GM12874 (cell line): Measurements from ENCODE around the gene ITFG2.

Experiments
- CTCF ChIP-seq: IDR thresholded peaks from 2 replicates; pipeline ENCODE4 v1.5.1; 2011; ENCODE audit warnings: low read depth, mild to moderate bottlenecking, control low read depth, low read length, moderate library complexity; ENCODE audit not compliant: insufficient read depth

The ITFG2 gene

DNA sequence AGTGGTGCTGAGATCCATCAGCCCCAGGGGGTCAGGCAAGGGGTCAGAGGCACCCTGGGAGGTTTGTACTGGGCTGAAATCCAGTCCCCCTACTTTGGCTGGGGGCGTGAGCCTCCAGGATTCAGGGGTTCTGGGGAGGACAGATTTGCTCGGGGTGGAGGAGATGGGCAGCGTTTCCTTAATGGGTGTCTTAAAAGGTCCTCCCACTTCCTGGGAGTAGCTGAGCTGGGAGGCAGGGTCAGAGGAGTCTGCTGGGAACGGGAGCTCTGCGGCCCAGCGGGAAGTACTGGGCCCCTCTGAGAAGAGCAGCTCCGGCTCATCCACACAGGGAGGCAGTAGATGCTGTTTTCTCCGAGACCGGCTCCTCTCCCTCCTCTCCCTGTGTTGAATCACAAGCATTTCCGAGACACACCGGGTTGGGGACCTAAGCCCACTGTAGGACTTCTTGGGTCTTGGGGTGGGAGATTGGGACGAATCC, 46.5 kb downstream of the ITFG2 start:
- no peak for TF ChIP-seq CTCF

DNA sequence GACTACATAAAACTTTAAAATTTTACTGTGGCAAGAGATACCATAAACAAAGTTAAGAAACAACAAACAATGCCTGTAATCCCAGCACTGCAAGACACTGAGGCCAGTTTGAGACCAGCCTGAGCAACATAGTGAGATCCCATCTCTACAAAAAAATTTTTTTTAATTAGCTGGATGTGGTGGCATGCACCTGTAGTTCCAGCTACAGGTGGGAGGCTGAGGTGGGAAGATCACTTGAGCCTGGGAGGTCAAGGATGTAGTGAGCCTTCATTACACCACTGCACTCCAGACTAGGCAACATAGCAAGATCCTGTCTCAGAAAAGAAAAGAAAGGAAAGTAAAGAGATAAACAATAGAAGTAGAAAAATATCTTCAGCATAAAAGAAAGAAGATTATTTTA, 47.7 kb downstream of the ITFG2 start:
- no peak for TF ChIP-seq CTCF

DNA sequence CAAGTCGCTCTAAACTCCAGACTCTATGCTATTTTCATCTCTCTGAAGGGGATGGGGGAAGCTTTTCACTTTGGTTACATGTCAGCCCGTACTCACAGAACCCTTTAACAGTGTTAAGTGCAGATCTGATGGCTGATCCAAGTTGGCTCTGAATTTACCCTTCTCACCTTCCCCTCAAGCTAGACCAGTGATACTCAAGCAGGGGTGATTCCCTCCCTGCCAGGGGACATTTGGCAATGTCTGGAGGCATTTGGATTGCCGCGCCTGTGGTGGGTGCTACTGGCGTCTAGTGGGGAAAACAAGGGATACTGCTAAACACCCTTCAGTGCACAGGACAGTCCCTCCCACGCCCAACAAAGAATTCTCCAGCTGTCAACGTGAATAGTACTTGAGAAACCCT, 50.4 kb downstream of the ITFG2 start:
- no peak for TF ChIP-seq CTCF

- TF ChIP-seq CTCF, result no peak
These were observed 51.7 kb downstream of the ITFG2 start for GRCh38 chr12:2864198-2864597.
